ENCODE results near the gene LRMDA.

Gene LRMDA

GRCh38 chr10:75508814-75509306 is 77.4 kb downstream of the LRMDA start (continued):
- TF ChIP-seq ZNF843 (tag by site-specific recombination; IDR thresholded peaks at IDR 0.05) (peak; percentile 98), ZBTB48 (tag by site-specific recombination; IDR thresholded peaks at IDR 0.05) (no peak), KLF16 (tag by site-specific recombination; IDR thresholded peaks at IDR 0.05) (peak; percentile 77), ZNF292 (tag by site-specific recombination; IDR thresholded peaks at IDR 0.05; ENCODE audit: borderline replicate concordance, low read depth) (no peak), ZNF10 (tag by site-specific recombination; IDR thresholded peaks at IDR 0.05) (no peak), ZNF169 (tag by site-specific recombination; IDR thresholded peaks at IDR 0.05) (no peak), ZNF138 (tag by site-specific recombination; IDR thresholded peaks at IDR 0.05; ENCODE audit: borderline replicate concordance) (no peak), ZNF776 (tag by site-specific recombination; IDR thresholded peaks at IDR 0.05; ENCODE audit: borderline replicate concordance) (no peak), WT1 (tag by site-specific recombination; IDR thresholded peaks at IDR 0.05) (peak; percentile 57; the same call in 1 of the 2 replicates), ZNF626 (tag by site-specific recombination; IDR thresholded peaks at IDR 0.05) (no peak), MEIS1 (CRISPR knock-in tag; IDR thresholded peaks at IDR 0.05; ENCODE audit: borderline replicate concordance) (no peak), ZBTB11 (tag by site-specific recombination; conservative IDR thresholded peaks at IDR 0.05; ENCODE audit: low read depth) (peak; percentile 8; the same call in 1 of the 2 replicates), ZNF394 (tag by site-specific recombination; IDR thresholded peaks at IDR 0.05; ENCODE audit: borderline replicate concordance) (0 out of 2 replicates have a peak, but pooled peaks have one; percentile 9), ZNF561 (tag by site-specific recombination; IDR thresholded peaks at IDR 0.05; ENCODE audit: borderline replicate concordance) (0 out of 2 replicates have a peak, but pooled peaks have one; percentile 13), ZNF366 (tag by site-specific recombination; conservative IDR thresholded peaks at IDR 0.05) (peak; percentile 49; the same call in 1 of the 2 replicates), ZNF335 (tag by site-specific recombination; conservative IDR thresholded peaks at IDR 0.05) (peak; percentile 52), ZNF639 (tag by site-specific recombination; IDR thresholded peaks at IDR 0.05) (no peak), ZNF302 (tag by site-specific recombination; IDR thresholded peaks at IDR 0.05; ENCODE audit: low read depth) (no peak), TSHZ1 (tag by site-specific recombination; IDR thresholded peaks at IDR 0.05; ENCODE audit: borderline replicate concordance) (0 out of 2 replicates have a peak, but pooled peaks have one; percentile 2), ZNF324 (tag by site-specific recombination; IDR thresholded peaks at IDR 0.05) (no peak), SP3 (tag by site-specific recombination; IDR thresholded peaks at IDR 0.05) (no peak), YY1 (tag by site-specific recombination; IDR thresholded peaks at IDR 0.05) (0 out of 2 replicates have a peak, but pooled peaks have one; percentile 27), ZNF792 (tag by site-specific recombination; IDR thresholded peaks at IDR 0.05) (no peak), INSM2 (tag by site-specific recombination; IDR thresholded peaks at IDR 0.05) (no peak), ZNF23 (tag by site-specific recombination; IDR thresholded peaks at IDR 0.05; ENCODE audit: borderline replicate concordance) (no peak), ZNF529 (tag by site-specific recombination; IDR thresholded peaks at IDR 0.05; ENCODE audit: insufficient replicate concordance) (no peak), SP7 (tag by site-specific recombination; IDR thresholded peaks at IDR 0.05) (peak; percentile 98)
